Osteoblast (primary cell): ENCODE results near the gene HRC. TPM values are rescaled to one million over a fixed set of nuclear protein-coding genes. Genes with fewer than 3 reads are reported as not detected.

Experiments used
- DNase-seq: peaks from one replicate; pipeline ENCODE4 v3.0.0; 2011; ENCODE audit warnings: low spot score, mixed read lengths; ENCODE audit not compliant: insufficient read length; ENCODE audit errors: missing footprints
- H2AFZ ChIP-seq: 2 replicates; pipeline ENCODE4 v1.6.0; 2011; ENCODE audit warnings: mild to moderate bottlenecking, low read length
- H3K27ac ChIP-seq: 2 replicates; pipeline ENCODE4 v1.5.1; 2011; ENCODE audit warnings: mild to moderate bottlenecking, low read depth, low read length, moderate library complexity
- H3K27me3 ChIP-seq: 2 replicates; pipeline ENCODE4 v1.6.0; 2012; ENCODE audit warnings: mild to moderate bottlenecking, control low read depth, inconsistent platforms, low read length, moderate library complexity; ENCODE audit not compliant: insufficient read depth
- H3K36me3 ChIP-seq: 2 replicates; pipeline ENCODE4 v1.5.1; 2011; ENCODE audit warnings: mild to moderate bottlenecking, low read length, control low read depth, moderate library complexity; ENCODE audit not compliant: insufficient read depth
- H3K4me1 ChIP-seq: 2 replicates; pipeline ENCODE4 v1.5.1; 2011; ENCODE audit warnings: mild to moderate bottlenecking, low read length, control low read depth, moderate library complexity; ENCODE audit not compliant: insufficient read depth
- H3K4me2 ChIP-seq: 2 replicates; pipeline ENCODE4 v1.6.0; 2011; ENCODE audit warnings: mild to moderate bottlenecking, low read length; ENCODE audit not compliant: insufficient read depth
- H3K4me3 ChIP-seq: fragments of 200-600 bp; sonication (generic); 3 replicates; pipeline ENCODE4 v1.5.1; 2012; ENCODE audit warnings: mild to moderate bottlenecking, low read length, inconsistent platforms; ENCODE audit not compliant: insufficient read depth
- H3K79me2 ChIP-seq: 2 replicates; pipeline ENCODE4 v1.6.0; 2012; ENCODE audit warnings: mild to moderate bottlenecking, low read length, control low read depth, inconsistent platforms; ENCODE audit not compliant: insufficient read depth
- H3K9me3 ChIP-seq: 2 replicates; pipeline ENCODE4 v1.5.1; 2011; ENCODE audit warnings: low read depth, low read length, control low read depth
- H4K20me1 ChIP-seq: 2 replicates; pipeline ENCODE4 v1.6.0; 2012; ENCODE audit warnings: mild to moderate bottlenecking, low read length, control low read depth; ENCODE audit not compliant: insufficient read depth
- total RNA-seq: library from RNA; depleted of rRNA; stranded (reverse); fragments of >200 nt; gene quantifications from 2 replicates; pipeline ENCODE4 v1.2.3, GENCODE V29; 2012
- TF ChIP-seq, protein P1 (sequence below): IDR thresholded peaks from 2 replicates; pipeline ENCODE4 v1.5.1; 2011; ENCODE audit warnings: mild to moderate bottlenecking, low read depth, low read length, moderate library complexity; ENCODE audit errors: extremely low read depth

HRC gene
- total RNA-seq, 1 donor: not detected

DNA sequence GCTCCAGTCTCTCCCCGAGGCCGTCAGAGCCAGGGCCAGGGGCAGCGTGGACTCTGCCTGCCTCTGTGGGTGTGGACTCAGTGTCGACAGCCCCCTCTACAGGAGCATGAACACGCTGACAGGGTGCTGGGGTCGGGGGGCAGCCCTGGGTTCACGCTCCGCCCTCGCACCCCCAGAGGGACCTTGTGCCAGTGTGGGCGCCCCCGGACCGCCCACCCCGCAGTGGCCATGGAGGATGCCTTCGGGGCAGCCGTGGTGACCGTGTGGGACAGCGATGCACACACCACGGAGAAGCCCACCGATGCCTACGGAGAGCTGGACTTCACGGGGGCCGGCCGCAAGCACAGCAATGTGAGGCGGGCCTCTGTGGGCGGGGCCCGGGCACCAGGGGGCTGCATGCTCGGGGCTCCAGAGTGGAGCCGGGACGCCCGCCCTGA is 10.7 kb upstream of the HRC start:
- peaks cover 18% of the 10 kb centered on the region for H3K36me3 ChIP-seq
- H3K27me3 ChIP-seq: no peaks in the 10 kb centered on the region
- TF ChIP-seq, protein P1, sequence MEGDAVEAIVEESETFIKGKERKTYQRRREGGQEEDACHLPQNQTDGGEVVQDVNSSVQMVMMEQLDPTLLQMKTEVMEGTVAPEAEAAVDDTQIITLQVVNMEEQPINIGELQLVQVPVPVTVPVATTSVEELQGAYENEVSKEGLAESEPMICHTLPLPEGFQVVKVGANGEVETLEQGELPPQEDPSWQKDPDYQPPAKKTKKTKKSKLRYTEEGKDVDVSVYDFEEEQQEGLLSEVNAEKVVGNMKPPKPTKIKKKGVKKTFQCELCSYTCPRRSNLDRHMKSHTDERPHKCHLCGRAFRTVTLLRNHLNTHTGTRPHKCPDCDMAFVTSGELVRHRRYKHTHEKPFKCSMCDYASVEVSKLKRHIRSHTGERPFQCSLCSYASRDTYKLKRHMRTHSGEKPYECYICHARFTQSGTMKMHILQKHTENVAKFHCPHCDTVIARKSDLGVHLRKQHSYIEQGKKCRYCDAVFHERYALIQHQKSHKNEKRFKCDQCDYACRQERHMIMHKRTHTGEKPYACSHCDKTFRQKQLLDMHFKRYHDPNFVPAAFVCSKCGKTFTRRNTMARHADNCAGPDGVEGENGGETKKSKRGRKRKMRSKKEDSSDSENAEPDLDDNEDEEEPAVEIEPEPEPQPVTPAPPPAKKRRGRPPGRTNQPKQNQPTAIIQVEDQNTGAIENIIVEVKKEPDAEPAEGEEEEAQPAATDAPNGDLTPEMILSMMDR: no peak
- H3K79me2 ChIP-seq: peaks cover 7% of the 10 kb centered on the region
- peaks cover 12% of the 10 kb centered on the region for H4K20me1 ChIP-seq
- no peak for DNase-seq
- H3K4me3 ChIP-seq: no peak overlapping the region
- no peak overlapping the region for H3K27ac ChIP-seq
- no peak overlapping the region for H2AFZ ChIP-seq
- no peak overlapping the region for H3K4me2 ChIP-seq
- H3K4me1 ChIP-seq: peaks cover 6% of the 10 kb centered on the region
- no peaks in the 10 kb centered on the region for H3K9me3 ChIP-seq

DNA sequence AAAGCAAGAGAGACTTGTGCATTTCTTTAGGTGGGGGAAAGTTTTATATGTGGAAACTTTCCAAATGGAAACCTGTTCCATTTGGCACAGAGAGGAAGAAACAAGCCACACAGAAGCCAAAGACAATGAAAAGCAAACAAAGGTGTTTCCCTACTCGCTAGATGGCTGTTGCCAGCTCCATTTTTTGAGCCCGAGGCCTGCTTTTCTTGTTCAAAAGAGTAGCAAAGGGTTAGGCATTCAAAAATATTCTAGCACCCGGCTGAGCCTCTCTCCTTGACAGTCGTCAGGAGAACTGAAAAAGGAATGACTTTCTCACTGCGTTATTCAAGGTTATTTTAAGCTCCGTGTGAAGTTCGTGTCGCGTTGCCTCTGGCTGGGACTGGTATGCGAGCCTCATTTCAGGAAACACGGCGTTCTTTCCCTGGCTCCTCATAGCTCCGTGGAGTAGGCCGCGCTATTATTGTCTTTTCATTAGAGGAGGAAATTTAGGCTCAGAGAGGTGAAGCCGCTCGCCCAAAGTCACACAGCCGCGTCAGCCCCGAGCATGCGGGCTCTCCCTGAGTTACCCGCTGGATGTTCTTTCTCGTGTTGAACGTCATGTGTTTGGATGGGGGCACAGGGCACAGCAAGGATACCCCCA is 10.0 kb upstream of the HRC start:
- no peak overlapping the region for H3K4me3 ChIP-seq
- H3K4me1 ChIP-seq: peaks cover 6% of the 10 kb centered on the region
- peaks cover 18% of the 10 kb centered on the region for H4K20me1 ChIP-seq
- H3K27me3 ChIP-seq: no peaks in the 10 kb centered on the region
- TF ChIP-seq, protein P1: no peak
- H3K4me2 ChIP-seq: no peak overlapping the region
- no peak overlapping the region for H2AFZ ChIP-seq
- peaks cover 12% of the 10 kb centered on the region for H3K36me3 ChIP-seq
- peak; percentile 61 for DNase-seq
- peaks cover 12% of the 10 kb centered on the region for H3K79me2 ChIP-seq
- H3K27ac ChIP-seq: no peak overlapping the region
- H3K9me3 ChIP-seq: no peaks in the 10 kb centered on the region

DNA sequence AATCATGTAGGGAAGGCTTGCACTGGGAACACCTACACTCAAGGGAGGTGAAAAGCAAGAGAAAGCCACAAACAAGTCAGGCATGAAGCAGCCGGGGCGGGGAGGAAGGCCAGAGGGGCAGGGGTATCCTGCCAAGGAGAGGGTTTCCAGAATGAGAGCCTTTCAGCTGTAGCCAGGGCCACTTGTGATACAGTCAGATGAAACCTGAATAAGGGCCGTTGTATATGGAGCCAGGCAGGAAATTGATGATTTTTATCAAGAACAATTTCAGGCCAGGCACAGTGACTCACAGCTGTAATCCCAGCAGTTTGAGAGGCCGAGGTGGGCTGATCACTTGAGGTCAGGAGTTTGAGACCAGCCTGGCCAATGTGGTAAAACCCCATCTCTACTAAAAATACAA is 6.8 kb upstream of the HRC start:
- Histone ChIP-seq H3K4me3 (no peak overlapping the region), H2AFZ (no peak overlapping the region), H3K4me2 (no peak overlapping the region), H4K20me1 (peaks cover 29% of the 10 kb centered on the region), H3K36me3 (peaks cover 3% of the 10 kb centered on the region), H3K9me3 (no peaks in the 10 kb centered on the region), H3K27me3 (no peaks in the 10 kb centered on the region), H3K4me1 (peaks cover 13% of the 10 kb centered on the region), H3K27ac (no peak overlapping the region), H3K79me2 (peaks cover 30% of the 10 kb centered on the region)
- DNase-seq: peak; percentile 94
- TF ChIP-seq, protein P1: no peak

DNA sequence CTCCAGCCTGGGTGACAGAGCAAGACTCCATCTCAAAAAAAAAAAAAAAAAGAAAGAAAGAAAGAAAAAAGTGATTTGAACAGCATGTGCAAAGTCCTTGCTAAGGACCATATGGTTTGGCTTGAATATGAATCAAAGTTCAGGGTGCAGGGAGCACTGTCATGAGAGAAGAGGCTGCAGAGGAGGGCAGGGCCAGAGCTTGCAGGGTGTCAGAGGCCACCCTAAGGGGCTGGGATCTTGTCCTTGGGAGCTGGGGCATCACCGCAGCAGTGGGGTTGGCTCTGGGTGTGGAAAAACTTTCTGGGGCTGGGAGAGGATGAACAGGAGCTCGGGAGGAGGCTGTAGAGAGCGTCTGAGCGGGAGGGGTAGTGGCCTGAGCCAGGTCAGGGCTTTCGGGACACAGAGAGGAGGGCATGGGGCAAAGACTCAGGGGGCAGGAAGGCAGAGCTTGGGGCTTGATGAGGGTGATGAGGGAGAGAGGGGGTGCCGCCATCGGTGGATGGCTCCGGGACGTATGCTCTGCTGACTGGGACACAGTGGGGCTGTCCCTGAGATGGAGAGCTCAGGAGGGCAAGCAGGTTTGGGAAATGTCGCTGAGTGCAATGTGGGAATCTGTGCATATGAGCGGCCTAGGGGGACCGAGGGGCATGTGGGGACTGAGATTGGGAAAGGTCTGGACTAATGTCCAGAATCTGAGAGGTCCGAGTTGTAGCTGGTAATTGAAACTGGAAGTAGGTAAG is 5.4 kb upstream of the HRC start:
- Histone ChIP-seq H3K4me2 (no peak overlapping the region), H4K20me1 (peaks cover 26% of the 10 kb centered on the region), H2AFZ (no peak overlapping the region), H3K27ac (no peak overlapping the region), H3K4me3 (no peak overlapping the region), H3K79me2 (peaks cover 28% of the 10 kb centered on the region), H3K4me1 (peaks cover 13% of the 10 kb centered on the region), H3K9me3 (no peaks in the 10 kb centered on the region), H3K27me3 (peaks cover 3% of the 10 kb centered on the region), H3K36me3 (peaks cover 3% of the 10 kb centered on the region)
- DNase-seq: peak; percentile 57
- TF ChIP-seq, protein P1: no peak
